H1 (cell line): Measurements from ENCODE around the gene TCAIM. TPM values are rescaled to one million over a fixed set of nuclear protein-coding genes. Genes with fewer than 3 reads are reported as not detected.

Source experiments
- CTCF ChIA-PET: fragments of 300-600 bp; sonication (Branson Sonifier 250); formaldehyde crosslinking; loops from one replicate; lab custom pipeline; 2021; ENCODE audit not compliant: partially characterized antibody; lab: Charles Lee
- POLR2A ChIA-PET: fragments of 300-600 bp; sonication (Branson Sonifier 250); formaldehyde crosslinking; loops from one replicate; lab custom pipeline; 2021; ENCODE audit warnings: inconsistent platforms; ENCODE audit not compliant: partially characterized antibody; lab: Charles Lee
- DNase-seq, 2 experiments: peaks; one replicate each; pipeline versions ENCODE4 v3.0.0 to v3.0.0-alpha.2; 2010 to 2022; ENCODE audit warnings: low spot score in 2 of 2, low read depth in 1 of 2, mixed read lengths in 1 of 2
- FAIRE-seq: peaks from 2 replicates; lab custom pipeline; 2011; peaks lifted over from hg19 to GRCh38; lab: Jason Lieb, UNC
- H2AFZ ChIP-seq: 2 replicates; pipeline ENCODE4 v1.8.1; 2012; ENCODE audit warnings: low read length, inconsistent platforms
- H2AK5ac ChIP-seq: 2 replicates; pipeline ENCODE4 v1.6.1; 2013; ENCODE audit warnings: low read depth, low read length
- H2BK120ac ChIP-seq: replicated peaks from 2 replicates; pipeline ENCODE3; 2013; ENCODE audit warnings: low read depth, low read length, inconsistent platforms
- H2BK12ac ChIP-seq: 2 replicates; pipeline ENCODE4 v1.6.1; 2013; ENCODE audit warnings: low read depth, low read length
- H2BK15ac ChIP-seq: 2 replicates; pipeline ENCODE4 v1.6.1; 2013; ENCODE audit warnings: low read length
- H2BK20ac ChIP-seq: 2 replicates; pipeline ENCODE4 v1.6.1; 2013; ENCODE audit warnings: low read length
- H2BK5ac ChIP-seq: 2 replicates; pipeline ENCODE4 v1.6.1; 2013; ENCODE audit warnings: low read depth, low read length
- H3K14ac ChIP-seq: 2 replicates; pipeline ENCODE4 v1.6.1; 2013; ENCODE audit warnings: inconsistent platforms; ENCODE audit not compliant: insufficient read length
- H3K18ac ChIP-seq: 2 replicates; pipeline ENCODE4 v1.6.1; 2013; ENCODE audit warnings: low read length; ENCODE audit errors: extremely low read depth
- H3K23ac ChIP-seq: 2 replicates; pipeline ENCODE4 v1.6.1; 2013; ENCODE audit warnings: inconsistent platforms; ENCODE audit not compliant: insufficient read length
- H3K23me2 ChIP-seq: 2 replicates; pipeline ENCODE4 v1.6.1; 2013; ENCODE audit warnings: low read depth, low read length
- H3K27ac ChIP-seq: 2 replicates; pipeline ENCODE4 v1.6.1; 2011; ENCODE audit warnings: low read depth, low read length, inconsistent platforms
- H3K27me3 ChIP-seq, 4 experiments: replicated peaks in 1 of 4; 1 replicate in 1 of 4; 2 replicates in 3 of 4; pipeline versions ENCODE4 v1.6.1 to v1.8.1; 2011 to 2013; ENCODE audit warnings: low read length in 3 of 4, mild to moderate bottlenecking in 3 of 4, inconsistent platforms in 2 of 4, mixed read lengths in 2 of 4, moderate library complexity in 1 of 4; ENCODE audit not compliant: control insufficient read depth in 3 of 4, insufficient read depth in 3 of 4; ENCODE audit errors: extremely low read depth in 1 of 4
- H3K36me3 ChIP-seq, 4 experiments: 2 replicates each; pipeline versions ENCODE4 v1.6.1 to v1.8.1; 2011 to 2013; ENCODE audit warnings: mild to moderate bottlenecking in 4 of 4, low read length in 3 of 4, moderate library complexity in 2 of 4, control low read depth in 1 of 4, inconsistent platforms in 1 of 4; ENCODE audit not compliant: insufficient read depth in 4 of 4, control insufficient read depth in 2 of 4
- H3K4ac ChIP-seq: replicated peaks from 2 replicates; pipeline ENCODE3; 2013; ENCODE audit warnings: low read length, low read depth, mixed read lengths, inconsistent platforms; ENCODE audit not compliant: insufficient read length
- H3K4me1 ChIP-seq, 4 experiments: replicated peaks in 1 of 4; 1 replicate in 1 of 4; 2 replicates in 3 of 4; pipeline versions ENCODE4 v1.6.1 to v1.8.1; 2011 to 2013; ENCODE audit warnings: low read length in 3 of 4, inconsistent platforms in 2 of 4, mixed read lengths in 1 of 4; ENCODE audit not compliant: insufficient read depth in 4 of 4, control insufficient read depth in 3 of 4
- H3K4me2 ChIP-seq, 2 experiments: 2 replicates each; pipeline versions ENCODE4 v1.6.1 to v1.8.1; 2011 to 2013; ENCODE audit warnings: low read depth in 2 of 2, low read length in 2 of 2, control low read depth in 1 of 2, inconsistent platforms in 1 of 2, mild to moderate bottlenecking in 1 of 2; ENCODE audit not compliant: insufficient read depth in 1 of 2
- H3K4me3 ChIP-seq, 4 experiments: fragments of 200-600, 300-600 bp in 1 of 4; sonication (generic), shearing (Covaris generic), sonication (Bioruptor Twin) in 1 of 4; 2 replicates each; pipeline versions ENCODE4 v1.5.1 to v1.8.1; 2011 to 2016; ENCODE audit warnings: low read length in 4 of 4, low read depth in 3 of 4, control low read depth in 2 of 4, inconsistent platforms in 2 of 4, mild to moderate bottlenecking in 2 of 4, mixed read lengths in 1 of 4, moderate library complexity in 1 of 4; ENCODE audit not compliant: insufficient read depth in 2 of 4; ENCODE audit errors: extremely low read depth in 1 of 4
- H3K56ac ChIP-seq: replicated peaks from 2 replicates; pipeline ENCODE3; 2013; ENCODE audit warnings: low read depth, mild to moderate bottlenecking, mixed read lengths, low read length, inconsistent platforms; ENCODE audit not compliant: insufficient read length
- H3K79me1 ChIP-seq: 2 replicates; pipeline ENCODE4 v1.6.1; 2013; ENCODE audit warnings: low read depth, low read length, control low read depth
- H3K79me2 ChIP-seq, 2 experiments: 2 replicates each; pipeline versions ENCODE4 v1.6.1 to v1.8.1; 2012 to 2013; ENCODE audit warnings: low read length in 2 of 2, mild to moderate bottlenecking in 2 of 2, inconsistent platforms in 1 of 2; ENCODE audit not compliant: insufficient read depth in 2 of 2, control insufficient read depth in 1 of 2
- H3K9ac ChIP-seq, 4 experiments: replicated peaks in 1 of 4; 1 replicate in 1 of 4; 2 replicates in 3 of 4; pipeline versions ENCODE4 v1.6.1 to v1.8.1; 2011 to 2013; ENCODE audit warnings: low read depth in 3 of 4, low read length in 3 of 4, control low read depth in 2 of 4, mild to moderate bottlenecking in 2 of 4, moderate library complexity in 2 of 4, inconsistent platforms in 1 of 4; ENCODE audit errors: extremely low read depth in 1 of 4
- H3K9me3 ChIP-seq, 2 experiments: 2 replicates each; pipeline versions ENCODE4 v1.6.1 to v1.8.1; 2012 to 2013; ENCODE audit warnings: mild to moderate bottlenecking in 2 of 2, moderate library complexity in 2 of 2, control low read depth in 1 of 2, inconsistent platforms in 1 of 2, low read depth in 1 of 2, low read length in 1 of 2, mixed read lengths in 1 of 2; ENCODE audit not compliant: insufficient read depth in 2 of 2
- H4K20me1 ChIP-seq, 2 experiments: replicated peaks in 1 of 2; 2 replicates each; pipeline versions ENCODE3 to v1.8.1; 2011 to 2013; ENCODE audit warnings: inconsistent platforms in 2 of 2, low read length in 2 of 2, mild to moderate bottlenecking in 1 of 2; ENCODE audit not compliant: insufficient read depth in 2 of 2, control insufficient read depth in 1 of 2
- H4K5ac ChIP-seq: 2 replicates; pipeline ENCODE4 v1.6.1; 2013; ENCODE audit warnings: low read length, low read depth, mixed read lengths, inconsistent platforms; ENCODE audit not compliant: insufficient read length
- H4K8ac ChIP-seq: 2 replicates; pipeline ENCODE4 v1.8.0; 2013; ENCODE audit warnings: mild to moderate bottlenecking, moderate library complexity, low read length, inconsistent platforms; ENCODE audit not compliant: insufficient read depth; ENCODE audit errors: extremely low read depth
- H4K91ac ChIP-seq: replicated peaks from 2 replicates; pipeline ENCODE3; 2013; ENCODE audit warnings: low read length, mixed read lengths, inconsistent platforms; ENCODE audit not compliant: insufficient read length
- ASH2L ChIP-seq: fragments of 200-600, 300-600 bp; sonication (generic); IDR thresholded peaks from one replicate; pipeline ENCODE4 v1.7.1; 2017; ENCODE audit warnings: low read length
- ATF2 ChIP-seq: IDR thresholded peaks from 2 replicates; pipeline ENCODE4 v1.6.1; 2012; ENCODE audit warnings: low read length, inconsistent platforms
- BCL11A ChIP-seq, 2 experiments: IDR thresholded peaks; one replicate each; pipeline ENCODE4 v1.6.1; 2011; ENCODE audit warnings: low read depth in 2 of 2, low read length in 2 of 2, mild to moderate bottlenecking in 2 of 2
- CHD1 ChIP-seq: IDR thresholded peaks from 2 replicates; pipeline ENCODE4 v1.6.1; 2012; ENCODE audit warnings: low read depth, low read length, improper control_type of control experiment
- GABPA ChIP-seq: IDR thresholded peaks from 2 replicates; pipeline ENCODE4 v1.6.1; 2011; ENCODE audit warnings: mild to moderate bottlenecking, low read length, moderate library complexity, borderline replicate concordance; ENCODE audit not compliant: insufficient read depth
- MAFK ChIP-seq: IDR thresholded peaks from 2 replicates; pipeline ENCODE4 v1.6.1; 2012; ENCODE audit warnings: low read depth, mild to moderate bottlenecking, improper control_type of control experiment, low read length
- POLR2A ChIP-seq, 2 experiments: IDR thresholded peaks; 1 replicate in 1 of 2; 2 replicates in 1 of 2; pipeline ENCODE4 v1.6.1; 2011; ENCODE audit warnings: low read depth in 2 of 2, low read length in 2 of 2, mild to moderate bottlenecking in 2 of 2; ENCODE audit errors: control extremely low read depth in 1 of 2
- SP1 ChIP-seq: IDR thresholded peaks from 2 replicates; pipeline ENCODE4 v1.6.1; 2011; ENCODE audit warnings: low read depth, low read length
- ZNF274 ChIP-seq: IDR thresholded peaks from 2 replicates; pipeline ENCODE4 v1.7.0; 2012; ENCODE audit warnings: low read length, borderline replicate concordance; ENCODE audit errors: extremely low read depth
- WGBS, 2 experiments: shearing (Covaris generic) in 1 of 2; methylation state at CpG; one replicate each; pipeline versions ENCODE4 v1.1.6 to v1.1.7; 2013 to 2015; ENCODE audit warnings: low lambda C conversion rate in 2 of 2, mixed read lengths in 2 of 2, inconsistent platforms in 1 of 2, low coverage in 1 of 2, missing lambda C conversion rate in 1 of 2; ENCODE audit not compliant: insufficient replicate concordance in 2 of 2, insufficient coverage in 1 of 2, insufficient read length in 1 of 2; ENCODE audit errors: extremely low coverage in 1 of 2, missing lambda C conversion rate in 1 of 2; 5-methylcytosine and 5-hydroxymethylcytosine counted together
- polyA plus RNA-seq, 7 experiments: library from polyadenylated mRNA; depleted of rRNA in 3 of 7; stranded (reverse) in 5 of 7; unstranded in 2 of 7; fragments of >200 nt in 5 of 7; fragments of 200-250 nt in 2 of 7; gene quantifications; 1 replicate in 5 of 7; 2 replicates in 1 of 7; 4 replicates in 1 of 7; pipeline versions ENCODE4 v1.2.1 to v1.2.3, GENCODE V29; 2011 to 2013; ENCODE audit warnings: missing spikeins in 2 of 7, mixed read lengths in 2 of 7
- total RNA-seq: library from RNA; stranded (reverse); fragmentation: NEBNext Ultra II Directional; extraction: Animal tissue kit (Norgen Biotek cat#: 25700); gene quantifications from 2 replicates; pipeline ENCODE4 v1.2.1, GENCODE V29; 2021

Gene TCAIM
- total and polyA plus RNA-seq, 2 of the 8 experiments (the other 6 are each of a cell fraction or from before 2014, with no cell fraction given), result 6.9 to 22.1 TPM

DNA sequence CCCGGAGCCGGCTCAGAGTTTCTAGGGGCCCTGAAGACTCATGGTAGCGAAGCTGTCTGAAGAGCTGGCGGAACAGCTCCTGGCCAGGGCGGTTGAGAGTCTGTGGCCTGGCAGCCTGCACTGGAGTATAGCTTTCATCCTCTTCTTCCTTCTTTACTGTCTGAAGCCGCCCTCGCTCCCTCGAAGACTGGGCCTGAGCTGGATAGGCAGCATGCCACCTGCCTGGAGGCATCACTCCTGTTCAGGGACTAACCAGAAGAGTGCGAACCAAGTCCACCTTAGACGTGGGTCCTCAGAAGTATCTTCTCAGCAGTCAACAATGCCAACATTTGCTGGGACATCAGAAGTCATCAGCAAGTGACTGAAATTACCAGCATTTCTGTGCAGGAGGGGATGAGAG lies 116.8 kb downstream of the TCAIM start:
- H4K20me1 ChIP-seq, result no peaks in the 10 kb centered on the region
- no peak overlapping the region for H3K9ac ChIP-seq
- no peak overlapping the region for H3K23ac ChIP-seq
- ChIA-PET POLR2A (interaction anchor here (1.2 kb wide), 1 partner anchor 14 kb away, joined by 5 read pairs; no protein-coding TSS in a partner anchor), CTCF (interaction anchor here (0.6 to 1.4 kb wide), 3 partner anchors 36 to 166 kb away, joined by 4 to 5 read pairs (median 4); no protein-coding TSS in a partner anchor)
- H3K4me3 ChIP-seq, result no peak overlapping the region
- no peak overlapping the region for H4K8ac ChIP-seq
- H2AK5ac ChIP-seq, result no peak overlapping the region
- no peak overlapping the region for H2BK20ac ChIP-seq
- no peak overlapping the region for H3K4me2 ChIP-seq
- H2AFZ ChIP-seq, result no peak overlapping the region
- H3K27me3 ChIP-seq, result no peaks in the 10 kb centered on the region
- H3K14ac ChIP-seq, result no peak overlapping the region
- FAIRE-seq (no peak), DNase-seq (no peak)
- no peak overlapping the region for H2BK15ac ChIP-seq
- H3K27ac ChIP-seq, result no peak overlapping the region
- H3K23me2 ChIP-seq, result no peaks in the 10 kb centered on the region
- no peak overlapping the region for H3K56ac ChIP-seq
- H3K9me3 ChIP-seq, result peaks cover 4 to 5% of the 10 kb centered on the region in 2 experiments; a peak in 3 of 4 replicates
- no peak overlapping the region for H4K91ac ChIP-seq
- no peaks in the 10 kb centered on the region for H3K4me1 ChIP-seq
- peaks cover 7 to 50% (median 28%) of the 10 kb centered on the region in 4 experiments; a peak in 6 of 8 replicates for H3K36me3 ChIP-seq
- H3K79me1 ChIP-seq, result no peaks in the 10 kb centered on the region; the same call in 1 of the 2 replicates
- no peak overlapping the region for H2BK120ac ChIP-seq
- TF ChIP-seq BCL11A (IDR thresholded peaks at IDR 0.05; ENCODE audit: low read depth in 2 of 2, low read length in 2 of 2), result no peak
- no peak for TF ChIP-seq MAFK
- TF ChIP-seq SP1, result no peak
- TF ChIP-seq GABPA, result no peak
- no peak for TF ChIP-seq ZNF274
- no peak for TF ChIP-seq POLR2A (IDR thresholded peaks at IDR 0.05; ENCODE audit: control extremely low read depth in 1 of 2, low read depth in 2 of 2, low read length in 2 of 2)
- TF ChIP-seq ATF2, result no peak
- no peak for TF ChIP-seq CHD1
- TF ChIP-seq ASH2L, result no peak
- H3K79me2 ChIP-seq, result no peaks in the 10 kb centered on the region
- H2BK12ac ChIP-seq, result no peak overlapping the region
- H4K5ac ChIP-seq, result no peak overlapping the region
- no peak overlapping the region for H3K4ac ChIP-seq
- no peak overlapping the region for H2BK5ac ChIP-seq
- no peak overlapping the region for H3K18ac ChIP-seq
- 99% methylated on average over 8 of the region's 10 CpGs; no CpG with 5 or more reads in 1 of the 2 experiments for WGBS, 2 experiments
